WI38 (cell line): ENCODE data around the gene MYO9A.

Source experiments
- H3K4me3 ChIP-seq: 2 replicates; pipeline ENCODE4 v1.5.1; 2011; ENCODE audit warnings: low read depth, mild to moderate bottlenecking, control low read depth, low read length
- CTCF ChIP-seq: IDR thresholded peaks from 2 replicates; pipeline ENCODE4 v1.5.1; 2012; ENCODE audit warnings: low read depth, mild to moderate bottlenecking, control low read depth, low read length

The MYO9A gene

GRCh38 chr15:71812966-71813722 is 304.8 kb downstream of the MYO9A start:
- TF ChIP-seq CTCF = no peak
- H3K4me3 ChIP-seq = no peak overlapping the region

GRCh38 chr15:71811752-71812735 is 305.9 kb downstream of the MYO9A start:
- no peak for TF ChIP-seq CTCF
- H3K4me3 ChIP-seq = no peak overlapping the region

- no peak for TF ChIP-seq CTCF
- H3K4me3 ChIP-seq = no peak overlapping the region
Observed at GRCh38 chr15:71811036-71811736, 306.8 kb downstream of the MYO9A start.

GRCh38 chr15:71810256-71811035 is 307.5 kb downstream of the MYO9A start, which contains the start of gene NR2E3:
TSS of gene NR2E3 (plus strand) at chr15:71810554. CDS start at chr15:71810744, 190 bp downstream.
- H3K4me3 ChIP-seq = no peak within 1 kb of the TSS
- no peak for TF ChIP-seq CTCF

GRCh38 chr15:71809346-71809745 is 308.6 kb downstream of the MYO9A start:
- TF ChIP-seq CTCF = no peak
- H3K4me3 ChIP-seq = no peak overlapping the region

- TF ChIP-seq CTCF = no peak
- H3K4me3 ChIP-seq = no peak overlapping the region
Observed at GRCh38 chr15:71808311-71809020, 309.5 kb downstream of the MYO9A start.
